ENCODE measurements around the gene SERPING1.

SERPING1 gene

DNA sequence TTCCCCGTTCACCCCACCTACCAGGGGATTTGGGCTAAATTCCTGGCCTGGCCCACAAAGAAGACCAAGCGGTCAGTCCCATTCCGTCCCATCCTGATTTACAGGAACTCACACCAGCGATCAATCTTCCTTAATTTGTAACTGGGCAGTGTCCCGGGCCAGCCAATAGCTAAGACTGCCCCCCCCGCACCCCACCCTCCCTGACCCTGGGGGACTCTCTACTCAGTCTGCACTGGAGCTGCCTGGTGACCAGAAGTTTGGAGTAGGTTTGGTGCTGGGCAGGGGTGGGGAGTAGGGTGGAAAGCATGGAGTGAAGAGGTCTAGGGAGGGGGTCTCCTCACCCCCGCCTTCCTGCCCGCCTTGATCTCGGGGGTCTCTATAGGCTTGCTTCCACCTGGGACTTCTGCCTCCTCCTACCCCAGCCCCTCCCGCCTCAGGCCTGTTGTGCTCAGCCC lies at the start of gene SERPING1:
Gene SERPING1, plus strand, starts transcription at position 225 of the 455 bp plus-strand sequence. CDS start 586 bp downstream, outside the sequence.
- DNase-seq: no peak

DNA sequence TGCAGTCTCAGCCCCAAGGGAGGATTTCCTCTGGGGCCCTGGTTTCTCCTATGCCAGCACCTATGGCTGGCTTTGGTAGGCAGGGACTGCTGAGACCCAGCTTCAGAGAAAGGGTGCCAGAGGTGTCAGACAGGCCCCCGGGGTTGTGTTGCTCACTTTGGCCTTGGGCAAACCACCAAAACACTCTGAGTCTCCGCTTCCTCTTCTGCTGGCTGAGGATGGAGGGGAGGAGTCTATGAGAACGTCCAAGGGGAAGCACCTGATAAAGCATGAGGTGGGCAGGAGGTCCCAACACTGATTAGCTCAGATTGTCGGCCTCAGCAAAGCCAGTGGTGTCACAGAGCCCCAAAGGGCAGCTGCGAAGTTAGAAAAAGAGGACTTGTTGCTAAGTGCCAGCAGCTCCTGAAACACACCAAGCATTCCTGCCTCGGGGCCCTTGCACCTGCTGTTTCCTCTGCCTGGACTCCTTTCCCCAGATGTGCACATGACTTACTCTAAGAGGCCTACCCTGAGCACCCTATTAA lies 49.6 kb upstream of the SERPING1 start:
- no peak for DNase-seq

DNA sequence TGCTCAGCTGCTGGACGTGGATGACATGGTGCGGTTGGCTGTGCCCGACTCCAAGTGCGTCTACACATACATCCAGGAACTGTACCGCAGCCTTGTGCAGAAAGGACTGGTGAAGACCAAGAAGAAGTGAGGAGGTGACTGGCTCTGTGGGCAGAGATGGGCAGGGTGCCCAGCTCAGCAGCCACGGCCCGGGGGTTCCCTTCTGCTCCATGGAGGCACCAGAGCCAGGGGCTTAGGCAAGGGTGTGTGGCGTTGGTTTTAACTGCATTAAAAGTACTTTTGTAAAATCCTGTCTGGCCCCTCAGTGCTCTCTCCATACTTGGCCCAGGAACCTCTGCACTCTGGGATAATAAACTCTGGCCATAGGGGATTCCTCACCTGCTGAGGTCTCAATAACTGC lies 47.5 kb upstream of the SERPING1 start:
- DNase-seq: no peak

DNA sequence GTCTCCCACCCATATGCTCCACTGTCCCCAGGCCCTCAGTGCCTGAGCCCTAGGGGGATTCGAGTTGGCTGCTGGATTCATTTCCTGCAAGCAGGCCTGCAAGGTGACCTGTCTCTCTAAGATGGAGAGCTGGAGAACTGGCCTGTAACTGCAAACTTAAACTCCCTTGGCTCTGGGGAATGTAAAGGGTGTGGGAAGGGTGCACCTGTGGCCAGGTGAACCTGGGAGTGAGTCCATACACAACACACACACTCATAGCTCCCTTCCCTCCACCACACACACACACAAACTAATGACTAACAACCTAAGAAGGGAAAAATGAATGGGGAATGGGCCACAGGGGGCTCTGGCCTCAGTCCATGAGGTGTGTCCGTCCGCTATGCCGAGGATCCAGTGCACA lies 45.5 kb upstream of the SERPING1 start:
- DNase-seq: no peak

DNA sequence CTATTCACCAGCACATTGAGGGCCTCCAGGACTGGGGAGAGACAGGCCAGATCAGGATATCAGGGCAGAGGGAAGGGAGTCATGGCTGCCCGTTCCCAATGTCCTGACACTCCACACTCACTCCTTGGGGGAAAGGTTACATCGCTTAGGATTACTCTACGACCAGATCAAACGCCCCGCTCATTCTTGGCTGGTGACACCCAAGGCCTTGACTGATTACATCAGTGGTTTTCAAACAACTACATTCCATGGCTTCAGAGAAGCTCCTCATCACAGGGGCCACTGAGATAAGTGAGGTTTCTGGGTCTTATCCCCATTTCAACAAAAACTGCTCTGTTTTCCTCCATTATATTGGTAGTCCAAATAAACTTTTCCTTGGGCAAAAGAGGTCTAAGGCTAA lies 45.0 kb upstream of the SERPING1 start:
- DNase-seq: no peak

- no peak for DNase-seq
These were observed 42.1 kb upstream of the SERPING1 start for GRCh38 chr11:57555393-57555792.

DNA sequence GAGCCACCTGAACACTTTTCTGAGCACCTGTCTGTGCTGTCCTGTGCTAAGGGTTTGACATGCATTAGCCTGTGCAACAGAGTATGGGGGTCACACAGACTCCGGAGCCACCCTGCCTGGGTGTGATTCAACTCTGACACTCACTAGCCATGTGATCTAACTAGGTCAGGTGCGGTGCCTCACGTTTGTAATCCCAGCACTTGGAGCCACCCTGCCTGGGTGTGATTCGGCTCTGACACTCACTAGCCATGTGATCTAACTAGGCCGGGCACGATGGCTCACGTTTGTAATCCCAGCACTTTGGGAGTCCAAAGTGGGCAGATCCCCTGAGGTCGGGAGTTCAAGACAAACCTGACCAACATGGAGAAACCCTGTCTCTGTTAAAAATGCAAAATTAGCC lies 41.4 kb upstream of the SERPING1 start:
- DNase-seq: no peak

GRCh38 chr11:57560146-57560545 lies 37.3 kb upstream of the SERPING1 start:
- DNase-seq: no peak

- no peak for DNase-seq
These were observed 34.9 kb upstream of the SERPING1 start for GRCh38 chr11:57562596-57562995.

DNA sequence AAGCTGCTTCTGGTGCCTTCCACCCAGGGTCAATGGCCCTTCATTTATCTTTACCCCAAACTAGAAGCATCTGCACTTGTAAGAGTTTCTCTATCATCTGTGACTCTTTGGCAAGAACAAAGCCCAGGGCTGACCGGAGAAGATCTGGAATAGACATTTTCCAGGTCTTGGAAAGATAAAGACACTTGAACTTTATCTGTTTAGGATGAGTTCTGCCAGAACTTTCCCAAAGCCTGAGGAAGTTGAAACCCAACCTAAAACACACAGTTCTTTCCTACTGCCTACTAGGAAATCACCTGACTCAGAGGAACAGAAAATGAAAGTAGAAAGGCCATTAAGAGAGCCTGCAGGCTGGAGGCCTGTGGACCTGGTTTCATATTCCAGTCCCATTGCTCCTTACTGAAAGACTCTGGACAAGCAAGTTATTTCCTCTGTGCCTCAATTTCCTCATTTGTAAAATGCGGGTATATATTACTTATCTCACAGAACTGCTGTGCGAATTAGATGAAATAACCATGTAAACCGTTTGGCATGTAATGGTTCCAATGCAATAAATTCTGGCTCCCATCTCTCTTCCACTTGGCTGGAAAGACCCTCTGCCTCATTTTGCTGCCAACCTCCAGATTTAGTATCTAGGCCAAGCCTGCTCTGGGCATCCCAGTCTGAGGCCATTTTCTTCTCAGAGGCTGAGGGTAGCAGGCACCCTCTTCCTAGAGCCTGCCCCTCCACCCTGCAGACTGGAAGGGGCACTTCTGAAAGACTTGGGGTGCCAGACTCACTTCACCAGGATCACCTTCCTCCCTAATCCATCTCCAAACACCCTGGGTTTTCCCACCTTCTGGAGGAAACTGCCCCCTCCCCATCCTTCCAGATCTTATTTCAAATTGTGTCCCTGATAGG lies 31.2 kb upstream of the SERPING1 start:
- DNase-seq: peak; percentile 7 to 50

GRCh38 chr11:57566905-57567514 lies 30.5 kb upstream of the SERPING1 start:
- no peak for DNase-seq

DNA sequence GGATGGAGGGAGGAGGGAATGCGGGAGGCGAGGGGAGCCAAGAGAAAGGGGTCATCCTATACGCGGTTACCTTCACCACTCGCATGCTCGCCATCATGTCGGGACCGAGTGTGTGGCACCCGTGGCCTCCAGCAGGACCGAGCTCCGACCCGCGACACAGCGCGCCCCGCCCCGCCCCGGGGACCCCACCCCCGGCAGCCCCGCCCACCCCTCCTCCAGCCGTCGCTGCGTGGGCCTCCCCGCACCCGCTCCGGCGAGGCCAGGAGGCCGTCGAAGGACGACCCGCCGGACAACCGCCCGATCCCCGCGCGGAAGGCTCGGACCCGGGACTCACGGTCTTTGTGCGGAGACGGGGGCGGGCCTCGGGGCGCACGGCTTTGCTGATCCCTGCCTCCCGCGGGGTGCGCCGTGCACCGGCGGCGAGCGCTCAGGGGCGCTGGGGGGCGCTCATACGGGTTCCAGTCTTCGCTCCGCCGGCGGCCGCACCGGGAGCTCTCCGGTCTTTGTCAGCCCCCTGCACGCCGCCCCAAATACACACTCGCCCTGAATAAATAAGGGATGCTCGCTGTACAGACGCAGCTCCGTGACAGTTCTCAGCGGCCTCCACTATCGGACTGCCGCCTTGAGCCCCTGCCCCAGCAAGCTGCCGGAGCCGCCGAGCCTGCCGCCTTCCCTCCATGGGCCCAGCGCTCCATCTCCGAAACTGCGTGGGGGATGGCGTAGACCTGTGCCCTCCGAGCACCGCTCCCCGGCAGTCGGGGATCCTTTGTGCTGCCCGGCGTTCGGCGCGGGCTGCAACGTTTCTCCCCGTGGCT lies 29.8 kb upstream of the SERPING1 start, which contains the start of gene UBE2L6:
Gene UBE2L6, minus strand, starts transcription at position 158 of the 815 bp plus-strand sequence. Its CDS starts 61 bp downstream, at position 97.
- peak; percentile 50 to 81 for DNase-seq

GRCh38 chr11:57568330-57568766 lies 29.1 kb upstream of the SERPING1 start:
- DNase-seq: peak; percentile 69 to 71

DNA sequence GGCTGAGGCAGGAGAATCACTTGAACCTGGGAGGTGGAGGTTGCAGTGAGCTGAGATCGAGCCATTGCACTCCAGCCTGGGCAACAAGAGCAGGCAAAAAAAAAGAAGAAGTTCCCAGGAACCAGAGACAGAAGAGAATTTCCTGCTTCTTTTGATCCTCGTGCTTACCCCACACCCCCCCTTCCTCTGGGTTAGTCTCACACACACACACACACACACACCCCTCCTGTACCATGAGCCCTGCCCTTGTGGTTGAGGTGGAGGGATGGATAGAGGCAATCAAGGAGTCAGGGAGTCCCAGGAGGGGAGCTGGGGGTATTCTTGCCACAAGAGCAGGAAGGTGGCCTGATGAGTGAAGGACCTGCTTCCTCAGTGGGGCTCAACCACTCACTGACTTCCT lies 25.9 kb upstream of the SERPING1 start:
- no peak for DNase-seq

DNA sequence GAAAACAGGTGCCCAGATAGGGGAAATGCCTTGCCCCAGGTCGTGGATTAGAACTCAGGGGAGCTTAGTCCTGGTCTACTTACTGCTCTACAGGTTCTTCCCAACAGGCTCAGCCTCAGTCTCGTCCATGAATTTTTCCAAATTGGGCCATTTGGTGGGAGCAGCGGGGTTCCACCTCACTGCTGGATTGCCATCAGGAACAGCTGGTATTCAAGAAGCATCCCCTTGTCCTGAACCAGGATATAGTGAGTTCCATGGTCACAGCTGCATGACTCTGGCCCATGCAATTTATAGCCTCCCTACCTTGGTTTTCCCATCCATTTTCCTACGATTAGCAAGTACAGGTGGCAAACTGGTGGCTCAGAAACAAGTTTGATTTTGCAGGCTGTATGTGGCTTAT lies 23.4 kb upstream of the SERPING1 start:
- DNase-seq: no peak

- no peak for DNase-seq
These were observed 13.1 kb upstream of the SERPING1 start for GRCh38 chr11:57584341-57584740.

- no peak for DNase-seq
These were observed 12.2 kb upstream of the SERPING1 start for GRCh38 chr11:57585301-57585700.

DNA sequence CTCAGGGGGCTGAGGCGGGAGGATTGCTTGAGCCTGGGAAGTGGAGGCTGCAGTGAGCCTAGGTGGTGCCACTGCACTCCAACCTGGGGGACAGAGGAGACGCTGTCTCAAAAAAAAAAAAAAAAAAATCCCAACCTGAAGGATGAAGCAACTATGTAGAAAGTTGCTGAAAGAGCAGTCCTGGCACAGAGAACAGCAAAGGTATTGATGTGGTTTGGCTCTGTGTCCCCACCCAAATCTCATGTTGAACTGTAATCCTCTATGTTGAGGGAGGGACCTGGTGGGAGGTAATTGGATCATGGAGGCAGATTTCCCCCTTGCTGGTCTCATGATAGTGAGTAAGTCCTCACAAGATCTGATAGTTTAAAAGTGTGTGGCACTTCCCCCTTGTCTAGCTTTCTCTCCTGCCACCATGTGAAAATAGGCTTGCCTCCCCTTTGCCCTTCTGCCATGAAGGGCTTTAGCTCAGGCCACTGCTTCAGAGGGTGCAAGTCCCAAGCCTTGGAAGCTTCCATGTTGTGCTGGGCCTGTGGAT lies 10.7 kb upstream of the SERPING1 start:
- DNase-seq: no peak

DNA sequence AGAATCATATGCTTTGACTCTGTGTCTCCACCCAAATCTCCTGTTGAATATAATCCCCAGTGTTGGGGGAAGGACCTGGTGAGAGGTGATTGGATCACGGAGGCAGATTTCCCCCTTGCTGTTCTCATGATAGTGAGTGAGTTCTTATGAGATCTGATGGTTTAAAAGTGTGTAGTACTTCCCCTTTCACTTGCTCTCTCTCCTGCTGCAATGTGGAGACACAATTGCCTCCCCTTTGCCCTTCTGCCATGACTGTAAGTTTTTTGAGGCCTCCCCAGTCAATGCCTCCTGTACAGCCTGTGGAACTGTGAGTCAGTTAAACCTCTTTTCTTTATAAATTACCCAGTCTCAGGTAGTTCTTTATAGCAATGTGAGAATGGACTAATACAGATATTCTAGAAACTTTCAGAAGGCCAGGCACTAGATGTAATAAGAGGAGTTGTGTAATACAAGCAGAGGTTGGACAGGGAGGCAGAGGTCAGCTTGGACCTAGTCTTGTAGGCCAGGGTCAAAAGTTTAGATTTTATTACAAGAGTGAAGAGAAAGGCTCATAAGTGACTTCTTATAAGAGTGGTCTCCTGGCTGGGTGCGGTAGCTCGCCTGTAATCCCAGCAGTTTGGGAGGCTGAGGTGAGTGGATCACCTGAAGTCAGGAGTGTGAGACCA lies 9.3 kb upstream of the SERPING1 start:
- DNase-seq: no peak

DNA sequence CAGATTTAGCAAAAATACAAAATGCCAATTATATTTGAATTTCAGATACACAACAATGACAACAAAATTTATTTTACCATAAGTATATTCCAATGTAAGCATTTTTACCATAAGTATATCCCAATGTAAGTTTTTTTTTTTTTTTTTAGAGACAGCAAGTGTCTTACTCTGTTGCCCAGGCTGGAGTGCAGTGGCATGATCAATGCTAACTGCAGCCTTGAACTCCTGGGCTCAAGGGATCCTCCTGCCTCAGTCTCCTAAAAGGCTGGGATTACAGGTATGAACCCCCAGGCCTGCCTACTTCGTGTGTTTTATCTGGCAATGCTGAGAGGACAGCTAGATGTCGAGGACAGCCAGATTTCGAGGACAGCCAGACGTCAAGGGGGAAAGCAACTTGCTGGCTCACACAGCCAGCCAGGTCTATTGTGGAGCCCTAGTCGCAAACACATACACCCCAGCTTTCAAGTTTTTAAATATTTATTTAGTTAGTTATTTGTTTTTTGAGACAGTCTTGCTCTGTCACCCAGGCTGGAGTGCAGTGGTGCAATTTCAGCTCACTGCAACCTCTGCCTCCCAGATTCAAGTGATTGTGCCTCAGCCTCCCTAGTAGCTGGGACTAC lies 1.1 kb upstream of the SERPING1 start:
- DNase-seq: no peak

Data from hippocampal formation (tissue), 2 donors.